Body of pancreas (tissue), 4 donors: ENCODE data around the gene SYPL1.

Experiments used
- CTCF ChIP-seq, 7 experiments: fragments of 450-650 bp in 4 of 7; fragments of 200-600 bp in 3 of 7; sonication (generic) in 3 of 7; IDR thresholded peaks; one replicate each; pipeline ENCODE4 v1.5.1; 2016 to 2019; ENCODE audit warnings: antibody characterized with exemption in 7 of 7
- POLR2A ChIP-seq, 3 donors: fragments of 450-650 bp; IDR thresholded peaks; one replicate each; pipeline ENCODE4 v1.6.1; 2016; ENCODE audit warnings: antibody characterized with exemption in 3 of 3, mild to moderate bottlenecking in 2 of 3

- TF ChIP-seq CTCF (IDR thresholded peaks at IDR 0.05) (no peak), POLR2A (IDR thresholded peaks at IDR 0.05) (no peak)
These were observed 10.6 kb upstream of the SYPL1 start for GRCh38 chr7:106122713-106123112.
